Central memory CD4-positive, alpha-beta T cell (primary cell): ENCODE measurements around the gene KNL1.
"Not testable (repeated sequence)": the region's sequence is repeated elsewhere in the genome, so short reads cannot be mapped to it uniquely, and the experiment has no call there.

Source experiments
- DNase-seq: peaks from one replicate; pipeline ENCODE4 v3.0.0; 2022

Gene KNL1

GRCh38 chr15:40590667-40591050, 3.4 kb upstream of the KNL1 start:
- no peak for DNase-seq

GRCh38 chr15:40591389-40591788, 2.7 kb upstream of the KNL1 start:
- no peak for DNase-seq

GRCh38 chr15:40593165-40593564, 884 bp upstream of the KNL1 start:
- DNase-seq, result peak; percentile 39

- no peak for DNase-seq
Observed at GRCh38 chr15:40594429-40594836, 384 bp downstream of the KNL1 start.

- no peak for DNase-seq
Observed at GRCh38 chr15:40595219-40595618, 1.2 kb downstream of the KNL1 start.

GRCh38 chr15:40595773-40596172, 1.7 kb downstream of the KNL1 start:
- no peak for DNase-seq

- no peak for DNase-seq
Observed at GRCh38 chr15:40597024-40597423, 3.0 kb downstream of the KNL1 start.

GRCh38 chr15:40598126-40598525, 4.1 kb downstream of the KNL1 start:
- no peak for DNase-seq

- DNase-seq, result no peak
Observed at GRCh38 chr15:40598672-40599071, 4.6 kb downstream of the KNL1 start.

- no peak for DNase-seq
Observed at GRCh38 chr15:40600956-40601355, 6.9 kb downstream of the KNL1 start.

- no peak for DNase-seq
Observed at GRCh38 chr15:40603935-40604334, 9.9 kb downstream of the KNL1 start.

- DNase-seq, result no peak
Observed at GRCh38 chr15:40613080-40613479, 19.0 kb downstream of the KNL1 start.

- no peak for DNase-seq
Observed at GRCh38 chr15:40618023-40618422, 24.0 kb downstream of the KNL1 start.

GRCh38 chr15:40618906-40619305, 24.9 kb downstream of the KNL1 start:
- DNase-seq, result no peak

GRCh38 chr15:40623361-40623760, 29.3 kb downstream of the KNL1 start:
- no peak for DNase-seq

GRCh38 chr15:40630313-40630712, 36.3 kb downstream of the KNL1 start:
- DNase-seq, result no peak

- DNase-seq, result no peak
Observed at GRCh38 chr15:40633178-40633577, 39.1 kb downstream of the KNL1 start.

GRCh38 chr15:40637221-40637745, 43.2 kb downstream of the KNL1 start:
- no peak for DNase-seq

GRCh38 chr15:40639677-40640076, 45.6 kb downstream of the KNL1 start:
- no peak for DNase-seq

- no peak for DNase-seq
Observed at GRCh38 chr15:40647523-40647922, 53.5 kb downstream of the KNL1 start.

- DNase-seq, result no peak
Observed at GRCh38 chr15:40650479-40650878, 56.4 kb downstream of the KNL1 start.

- DNase-seq, result no peak
Observed at GRCh38 chr15:40660686-40661085, 66.6 kb downstream of the KNL1 start.

- no peak for DNase-seq
Observed at GRCh38 chr15:40664909-40665308, 70.9 kb downstream of the KNL1 start.

GRCh38 chr15:40676290-40676689, 82.2 kb downstream of the KNL1 start:
- not testable (repeated sequence) for DNase-seq

GRCh38 chr15:40676906-40677305, 82.9 kb downstream of the KNL1 start:
- DNase-seq, result not testable (repeated sequence)

GRCh38 chr15:40680151-40680550, 86.1 kb downstream of the KNL1 start:
- no peak for DNase-seq
